ENCODE results near the gene ELMOD1. TPM values are rescaled to one million over a fixed set of nuclear protein-coding genes. Genes with fewer than 3 reads are reported as not detected.

ELMOD1 gene
- total RNA-seq, 3 donors from 2014 or later = not detected

DNA sequence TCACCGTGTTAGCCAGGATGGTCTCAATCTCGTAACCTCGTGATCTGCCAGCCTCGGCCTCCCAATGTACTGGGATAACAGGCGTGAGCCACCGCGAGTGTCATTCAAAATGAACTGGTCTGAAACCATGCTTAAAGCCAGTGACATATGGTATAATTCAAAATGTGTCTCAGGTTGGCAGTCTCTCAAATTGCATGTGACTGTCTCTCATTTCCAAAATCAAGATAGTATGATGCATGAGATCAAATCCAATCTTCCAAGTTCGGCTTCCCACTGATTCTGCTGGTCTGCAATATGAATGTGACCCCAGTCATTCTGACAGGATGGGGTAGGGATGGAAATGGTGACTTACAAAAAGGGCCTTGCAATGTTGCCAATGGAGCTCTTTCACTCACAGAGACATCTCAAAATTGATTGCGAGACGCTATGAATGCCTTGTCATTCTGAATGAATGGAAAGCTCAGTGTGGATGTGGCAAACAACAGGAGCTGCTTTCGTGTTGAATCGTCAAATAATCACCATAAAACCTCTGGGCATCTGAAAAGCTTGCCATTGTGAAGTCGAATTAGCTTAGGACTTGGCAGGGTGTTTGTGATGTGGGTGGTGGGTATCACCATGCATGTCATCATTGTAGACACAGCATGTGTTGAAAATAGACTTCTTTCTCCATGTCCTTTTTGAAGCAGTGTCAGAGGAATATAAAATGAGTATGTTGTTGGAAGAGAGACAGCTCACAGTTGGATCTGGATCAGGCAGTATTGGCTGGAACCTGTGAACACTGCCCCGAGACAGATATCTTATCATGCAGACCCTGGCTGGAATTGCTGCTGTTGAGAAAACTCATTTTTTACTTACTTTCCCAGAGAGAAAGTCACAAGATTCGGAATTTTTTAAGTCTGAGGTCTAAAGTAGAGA, 108.7 kb downstream of the ELMOD1 start:
- Mint-ChIP-seq H3K36me3 (ENCODE audit: insufficient read depth) (no peaks in the 10 kb centered on the region), H3K4me3 (no peak overlapping the region), H3K27me3 (ENCODE audit: low read depth) (peaks cover 31% of the 10 kb centered on the region)

GRCh38 chr11:107702109-107702660, 111.2 kb downstream of the ELMOD1 start:
- no peak overlapping the region for H3K4me3 Mint-ChIP-seq
- no peaks in the 10 kb centered on the region for H3K36me3 Mint-ChIP-seq (ENCODE audit: insufficient read depth)
- H3K4me1 Mint-ChIP-seq (ENCODE audit: low read depth) = no peaks in the 10 kb centered on the region
- DNase-seq (no peak), ATAC-seq (no peak)
- H3K27me3 Mint-ChIP-seq (ENCODE audit: low read depth) = peaks cover 30% of the 10 kb centered on the region
- no peaks in the 10 kb centered on the region for H3K9me3 Mint-ChIP-seq

More for the DNA sequence above, 108.7 kb downstream of the ELMOD1 start:
- Mint-ChIP-seq H3K4me1 (ENCODE audit: low read depth) (no peaks in the 10 kb centered on the region), H3K9me3 (no peaks in the 10 kb centered on the region)
- no peak for DNase-seq
- ATAC-seq = no peak

DNA sequence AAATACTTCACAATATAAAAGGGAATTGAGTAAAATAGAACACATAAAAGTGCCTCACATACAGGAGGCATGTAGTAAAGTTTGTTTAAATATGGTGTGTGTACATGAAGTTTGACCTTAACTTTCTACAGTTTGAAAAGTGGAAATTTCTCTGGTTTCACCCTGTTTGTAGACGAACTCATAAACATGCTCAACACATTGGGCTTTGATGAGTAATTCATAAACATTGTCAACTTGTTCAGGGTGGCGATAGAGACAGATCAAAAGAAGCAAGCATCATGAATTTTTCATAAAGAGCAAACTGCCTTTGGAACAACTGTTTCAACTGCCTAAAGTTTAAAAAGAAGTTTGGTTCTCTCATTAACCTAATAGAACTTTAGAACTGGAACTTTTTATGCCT, 111.8 kb downstream of the ELMOD1 start:
- Mint-ChIP-seq H3K36me3 (ENCODE audit: insufficient read depth) (no peaks in the 10 kb centered on the region), H3K27me3 (ENCODE audit: low read depth) (peaks cover 32% of the 10 kb centered on the region), H3K4me1 (ENCODE audit: low read depth) (no peaks in the 10 kb centered on the region), H3K4me3 (no peak overlapping the region), H3K9me3 (no peaks in the 10 kb centered on the region)
- no peak for DNase-seq
- no peak for ATAC-seq

- DNase-seq (no peak), ATAC-seq (no peak)
- H3K36me3 Mint-ChIP-seq (ENCODE audit: insufficient read depth) = no peaks in the 10 kb centered on the region
- no peaks in the 10 kb centered on the region for H3K9me3 Mint-ChIP-seq
- H3K4me3 Mint-ChIP-seq = no peak overlapping the region
- H3K27me3 Mint-ChIP-seq (ENCODE audit: low read depth) = peaks cover 31% of the 10 kb centered on the region
- no peaks in the 10 kb centered on the region for H3K4me1 Mint-ChIP-seq (ENCODE audit: low read depth)
These were observed 113.5 kb downstream of the ELMOD1 start for GRCh38 chr11:107704451-107704850.

- peaks cover 28% of the 10 kb centered on the region for H3K27me3 Mint-ChIP-seq (ENCODE audit: low read depth)
- DNase-seq (no peak), ATAC-seq (no peak)
- H3K9me3 Mint-ChIP-seq = no peaks in the 10 kb centered on the region
- no peak overlapping the region for H3K4me3 Mint-ChIP-seq
- H3K36me3 Mint-ChIP-seq (ENCODE audit: insufficient read depth) = no peaks in the 10 kb centered on the region
- no peaks in the 10 kb centered on the region for H3K4me1 Mint-ChIP-seq (ENCODE audit: low read depth)
These were observed 114.1 kb downstream of the ELMOD1 start for GRCh38 chr11:107705027-107705426.

DNA sequence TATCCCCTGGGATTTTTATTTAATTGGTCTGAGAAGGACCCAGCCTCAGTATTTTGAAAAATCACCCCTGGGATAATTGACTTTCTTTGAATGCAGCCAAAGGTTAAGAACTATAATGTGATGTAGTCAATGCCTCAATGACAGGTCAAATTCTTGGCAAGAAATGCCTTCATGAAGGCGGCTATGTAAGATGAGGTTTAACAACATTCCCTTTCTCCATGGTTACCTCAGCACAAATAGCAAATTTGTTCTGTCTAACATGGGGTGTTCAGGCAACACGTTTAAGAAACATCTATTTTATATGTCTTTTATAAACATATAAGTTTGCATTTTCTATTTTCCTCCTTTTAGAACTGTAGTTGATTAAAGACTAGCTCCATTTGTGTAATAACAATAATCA, 115.6 kb downstream of the ELMOD1 start:
- Mint-ChIP-seq H3K36me3 (ENCODE audit: insufficient read depth) (no peaks in the 10 kb centered on the region), H3K4me3 (no peak overlapping the region), H3K27me3 (ENCODE audit: low read depth) (peaks cover 19% of the 10 kb centered on the region), H3K9me3 (no peaks in the 10 kb centered on the region), H3K4me1 (ENCODE audit: low read depth) (no peaks in the 10 kb centered on the region)
- ATAC-seq (no peak), DNase-seq (no peak)

DNA sequence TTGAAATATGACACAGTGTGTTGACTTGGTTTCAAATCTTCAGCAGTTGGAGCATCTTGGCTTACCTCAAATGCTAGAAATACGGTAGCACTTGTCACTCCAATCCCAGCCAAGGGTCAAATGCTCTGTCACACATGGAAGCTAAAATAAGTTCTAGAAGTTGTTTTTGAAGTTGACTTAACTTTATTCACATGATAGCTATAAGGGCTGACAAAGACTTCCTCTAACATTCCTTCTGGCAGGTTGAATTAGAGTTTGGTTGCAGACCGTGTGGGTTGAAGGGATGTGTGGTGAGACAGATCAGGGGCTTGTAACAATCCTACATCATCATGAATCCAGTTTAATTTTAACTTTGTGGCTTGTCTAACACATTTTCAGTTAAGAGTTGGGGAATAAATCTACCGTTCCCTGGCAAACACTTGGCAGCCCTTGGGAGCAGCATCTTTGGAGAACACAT, 116.3 kb downstream of the ELMOD1 start:
- Mint-ChIP-seq H3K4me1 (ENCODE audit: low read depth) (no peaks in the 10 kb centered on the region), H3K27me3 (ENCODE audit: low read depth) (peaks cover 19% of the 10 kb centered on the region), H3K4me3 (no peak overlapping the region), H3K36me3 (ENCODE audit: insufficient read depth) (no peaks in the 10 kb centered on the region), H3K9me3 (no peaks in the 10 kb centered on the region)
- no peak for DNase-seq
- ATAC-seq = no peak

GRCh38 chr11:107707807-107708206, 116.9 kb downstream of the ELMOD1 start:
- Mint-ChIP-seq H3K9me3 (no peaks in the 10 kb centered on the region), H3K36me3 (ENCODE audit: insufficient read depth) (no peaks in the 10 kb centered on the region), H3K4me1 (ENCODE audit: low read depth) (no peaks in the 10 kb centered on the region), H3K27me3 (ENCODE audit: low read depth) (peaks cover 23% of the 10 kb centered on the region), H3K4me3 (no peak overlapping the region)
- DNase-seq (no peak), ATAC-seq (no peak)

DNA sequence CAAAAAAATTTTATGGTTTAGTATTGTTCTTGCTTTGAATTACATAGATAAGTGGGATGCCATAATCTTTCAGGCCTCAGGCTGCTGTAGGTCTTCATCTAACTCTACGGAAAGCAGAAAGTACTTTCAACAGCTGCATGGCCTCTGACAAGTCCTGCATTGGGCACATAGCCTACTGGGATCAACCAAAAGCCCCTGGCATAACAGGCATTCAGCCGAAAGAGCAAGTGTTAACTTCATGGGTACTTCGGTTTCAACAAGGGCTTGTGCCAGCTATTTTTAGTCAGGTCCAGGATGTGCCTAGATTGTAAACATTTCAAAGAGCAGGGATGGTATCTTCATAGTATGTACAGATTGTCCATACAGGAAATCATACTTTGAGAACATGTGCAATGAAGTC, 117.8 kb downstream of the ELMOD1 start:
- DNase-seq (no peak), ATAC-seq (no peak)
- H3K36me3 Mint-ChIP-seq (ENCODE audit: insufficient read depth) = no peaks in the 10 kb centered on the region
- no peaks in the 10 kb centered on the region for H3K9me3 Mint-ChIP-seq
- no peaks in the 10 kb centered on the region for H3K4me1 Mint-ChIP-seq (ENCODE audit: low read depth)
- H3K4me3 Mint-ChIP-seq = no peak overlapping the region
- peaks cover 22% of the 10 kb centered on the region for H3K27me3 Mint-ChIP-seq (ENCODE audit: low read depth)

DNA sequence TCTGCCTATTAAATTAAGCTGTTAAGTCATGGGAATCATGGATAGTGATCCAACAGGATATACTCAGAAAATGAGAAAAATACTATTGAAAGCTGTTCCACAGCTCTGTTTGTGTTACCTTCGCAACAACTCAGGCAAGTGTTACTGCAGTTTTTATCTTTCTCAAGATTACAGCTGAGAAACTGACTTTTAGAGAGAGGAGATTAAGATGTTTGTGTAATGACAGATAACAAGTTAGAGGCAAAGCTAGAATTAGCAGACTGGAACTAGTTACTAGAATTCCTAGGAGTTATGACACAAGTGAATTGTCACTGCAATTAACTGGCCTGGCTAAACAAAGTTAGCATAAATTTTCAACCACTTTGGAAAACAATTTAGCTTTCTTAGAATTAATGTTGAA, 119.4 kb downstream of the ELMOD1 start:
- no peaks in the 10 kb centered on the region for H3K4me1 Mint-ChIP-seq (ENCODE audit: low read depth)
- ATAC-seq (no peak), DNase-seq (no peak)
- no peaks in the 10 kb centered on the region for H3K36me3 Mint-ChIP-seq (ENCODE audit: insufficient read depth)
- H3K9me3 Mint-ChIP-seq = no peaks in the 10 kb centered on the region
- peaks cover 25% of the 10 kb centered on the region for H3K27me3 Mint-ChIP-seq (ENCODE audit: low read depth)
- H3K4me3 Mint-ChIP-seq = no peak overlapping the region

DNA sequence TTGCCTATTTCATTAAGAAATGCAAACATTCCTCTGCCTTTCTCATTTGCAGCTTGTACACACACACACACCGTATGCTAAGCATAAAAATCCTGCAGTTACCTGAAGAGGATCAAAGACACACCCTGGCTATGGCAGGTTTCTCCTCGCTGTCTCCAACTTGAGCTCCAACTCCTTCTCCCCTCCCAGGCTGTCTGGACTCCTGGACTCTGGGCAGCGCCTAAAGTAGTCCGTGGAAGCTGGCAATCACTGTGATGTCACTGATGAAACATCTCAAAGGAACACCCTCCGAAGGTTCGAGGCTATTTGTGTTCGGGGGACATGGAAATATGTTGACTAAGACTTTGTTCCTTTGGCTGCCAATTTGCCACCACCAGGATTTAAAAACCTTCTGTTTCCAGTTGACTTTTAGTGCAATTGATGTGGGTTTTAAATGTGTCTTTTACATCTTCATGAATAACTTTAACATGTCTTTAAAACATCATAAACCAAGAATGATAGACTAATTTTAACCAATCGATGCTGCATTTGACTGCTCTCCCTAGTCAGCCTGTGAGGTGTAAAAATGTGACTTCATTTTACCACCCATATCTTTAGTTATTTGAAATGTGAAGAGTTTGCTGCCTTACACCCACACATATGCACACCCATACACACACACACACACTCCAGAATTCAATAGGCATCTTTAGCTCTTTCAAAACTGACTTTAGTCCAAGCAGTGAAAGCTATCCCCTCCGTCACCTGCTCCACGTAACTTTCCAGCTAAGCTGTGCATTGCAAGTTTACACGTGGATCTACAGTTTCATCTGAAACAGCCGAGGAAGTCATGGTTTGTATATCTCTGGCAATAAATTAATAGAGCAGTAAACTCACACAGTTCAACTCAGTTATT, 121.2 kb downstream of the ELMOD1 start, which contains the start of gene SLN:
Gene SLN (minus strand): TSS at position 196 of the 895 bp plus-strand sequence.
- Mint-ChIP-seq H3K4me3 (no peak within 1 kb of the TSS), H3K27me3 (ENCODE audit: low read depth) (peaks cover 33% of the 10 kb centered on the region), H3K4me1 (ENCODE audit: low read depth) (no peaks in the 10 kb centered on the region), H3K9me3 (no peaks in the 10 kb centered on the region), H3K36me3 (ENCODE audit: insufficient read depth) (no peaks in the 10 kb centered on the region)
- DNase-seq = no peak
- no peak for ATAC-seq

DNA sequence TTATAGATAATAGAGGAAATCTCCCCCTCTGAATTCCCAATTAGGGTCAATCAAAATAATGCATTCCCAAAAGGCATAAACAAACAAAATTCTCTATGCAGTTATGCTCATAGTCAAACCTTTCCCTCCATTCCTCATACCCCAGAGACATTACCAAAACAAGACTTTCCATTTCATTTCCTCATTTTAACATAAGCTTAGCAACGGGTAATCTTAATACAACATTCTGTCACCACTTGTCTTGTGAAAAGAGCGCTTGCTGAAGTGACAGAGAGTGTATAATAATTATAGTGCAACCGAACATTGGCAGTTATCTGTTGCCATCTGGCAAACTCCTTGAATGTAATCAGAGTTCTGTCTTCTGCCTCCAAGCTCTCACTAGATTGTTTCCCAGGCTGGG, 122.1 kb downstream of the ELMOD1 start:
- DNase-seq (no peak), ATAC-seq (no peak)
- Mint-ChIP-seq H3K9me3 (no peaks in the 10 kb centered on the region), H3K36me3 (ENCODE audit: insufficient read depth) (no peaks in the 10 kb centered on the region), H3K27me3 (ENCODE audit: low read depth) (peaks cover 26% of the 10 kb centered on the region), H3K4me3 (no peak overlapping the region), H3K4me1 (ENCODE audit: low read depth) (no peaks in the 10 kb centered on the region)

All from activated T-cell treated with anti-CD3 and anti-CD28 coated beads, Interleukin-2, amount 50 U/mL, for 4 hours (primary cell).